ENCODE results near the gene NFIB.

The NFIB gene

GRCh38 chr9:14061936-14062585 is 251.9 kb downstream of the NFIB start:
- no peak for DNase-seq (ENCODE audit: low read depth)
- no peak overlapping the region for H3K4me3 ChIP-seq (ENCODE audit: low read depth, low read length)
- TF ChIP-seq CTCF (conservative IDR thresholded peaks at IDR 0.05; ENCODE audit: low read depth, low read length), result no peak

GRCh38 chr9:14058325-14058688 is 255.6 kb downstream of the NFIB start:
- no peak overlapping the region for H3K4me3 ChIP-seq (ENCODE audit: low read depth, low read length)
- no peak for TF ChIP-seq CTCF (conservative IDR thresholded peaks at IDR 0.05; ENCODE audit: low read depth, low read length)

GRCh38 chr9:14057368-14058324 is 256.3 kb downstream of the NFIB start:
- TF ChIP-seq CTCF (conservative IDR thresholded peaks at IDR 0.05; ENCODE audit: low read depth, low read length), result no peak
- DNase-seq (ENCODE audit: low read depth), result no peak
- no peak overlapping the region for H3K4me3 ChIP-seq (ENCODE audit: low read depth, low read length)

More at GRCh38 chr9:14058325-14058688, 255.6 kb downstream of the NFIB start:
- no peak for DNase-seq (ENCODE audit: low read depth)

GRCh38 chr9:14056316-14056861 is 257.6 kb downstream of the NFIB start:
- DNase-seq (ENCODE audit: low read depth), result peak; percentile 26
- H3K4me3 ChIP-seq (ENCODE audit: low read depth, low read length), result no peak overlapping the region
- no peak for TF ChIP-seq CTCF (conservative IDR thresholded peaks at IDR 0.05; ENCODE audit: low read depth, low read length)

- no peak overlapping the region for H3K4me3 ChIP-seq (ENCODE audit: low read depth, low read length)
- DNase-seq (ENCODE audit: low read depth), result no peak
- no peak for TF ChIP-seq CTCF (conservative IDR thresholded peaks at IDR 0.05; ENCODE audit: low read depth, low read length)
Measured at GRCh38 chr9:14054096-14054495, 259.8 kb downstream of the NFIB start.

GRCh38 chr9:14052359-14052758 is 261.6 kb downstream of the NFIB start:
- H3K4me3 ChIP-seq (ENCODE audit: low read depth, low read length), result no peak overlapping the region
- DNase-seq (ENCODE audit: low read depth), result no peak
- no peak for TF ChIP-seq CTCF (conservative IDR thresholded peaks at IDR 0.05; ENCODE audit: low read depth, low read length)

All from choroid plexus epithelial cell (primary cell).